Stimulated activated naive B cell treated with anti-CD40 and anti-IgM and Interleukin-4, amounts not matched to agents 10 μg/mL and 1 μg/mL and 100 μg/mL, for 72 hours (primary cell): Measurements from ENCODE around the gene FSD2.
A peak's percentile ranks its signal among the peaks of the same experiment; 100 is the strongest.

Experiments
- ATAC-seq, 2 donors: fragments of 150-1000 bp; cut with Tn5 transposase; replicated peaks; 2 replicates each; pipeline ENCODE4 v1.10.0; 2021; ENCODE audit warnings: moderate library complexity in 1 of 2
- DNase-seq: peaks from one replicate; pipeline ENCODE4 v3.0.0; 2021
- H3K27ac Mint-ChIP-seq: one replicate; pipeline ENCODE4 v1.8.0; 2022; ENCODE audit warnings: mild to moderate bottlenecking, mixed read lengths
- H3K27me3 Mint-ChIP-seq, 2 donors: one replicate each; pipeline ENCODE4 v1.8.0; 2022; ENCODE audit warnings: mixed read lengths in 2 of 2
- H3K36me3 Mint-ChIP-seq, 2 donors: one replicate each; pipeline ENCODE4 v1.8.0; 2022; ENCODE audit warnings: mixed read lengths in 2 of 2, mild to moderate bottlenecking in 1 of 2
- H3K4me1 Mint-ChIP-seq, 2 donors: one replicate each; pipeline ENCODE4 v1.8.0; 2022; ENCODE audit warnings: mixed read lengths in 2 of 2, mild to moderate bottlenecking in 1 of 2
- H3K4me3 Mint-ChIP-seq, 2 donors: one replicate each; pipeline ENCODE4 v1.8.0; 2022; ENCODE audit warnings: mild to moderate bottlenecking in 2 of 2, mixed read lengths in 2 of 2, moderate library complexity in 1 of 2
- H3K9me3 Mint-ChIP-seq, 2 donors: one replicate each; pipeline ENCODE4 v1.8.0; 2022; ENCODE audit warnings: mixed read lengths in 2 of 2, mild to moderate bottlenecking in 1 of 2

The FSD2 gene

DNA sequence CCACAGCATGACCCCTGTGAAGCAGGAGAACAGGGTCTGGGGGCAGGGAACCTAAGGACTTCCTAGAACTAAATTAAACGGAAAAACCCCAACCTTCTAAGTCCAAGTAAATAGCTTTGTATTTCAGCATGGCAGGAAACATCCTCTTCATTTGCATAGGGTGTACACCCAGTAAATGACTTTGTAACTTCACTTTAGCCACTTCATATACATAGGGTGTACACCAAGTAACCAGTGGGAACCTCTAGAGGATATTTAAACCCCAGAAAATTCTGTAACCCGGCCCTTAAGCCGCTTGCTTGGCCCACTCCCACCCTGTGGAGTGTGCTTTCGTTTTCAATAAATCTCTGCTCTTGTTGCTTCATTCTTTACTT lies 41.8 kb downstream of the FSD2 start:
- Mint-ChIP-seq H3K36me3 (peaks cover 38 to 56% of the 10 kb centered on the region in 2 donors), H3K27ac (no peak overlapping the region), H3K27me3 (no peaks in the 10 kb centered on the region), H3K4me1 (peaks cover 4 to 9% of the 10 kb centered on the region in 2 donors), H3K9me3 (peaks cover 0 to 5% of the 10 kb centered on the region in 2 donors), H3K4me3 (no peak overlapping the region)
- no peak for DNase-seq
- no peak for ATAC-seq

DNA sequence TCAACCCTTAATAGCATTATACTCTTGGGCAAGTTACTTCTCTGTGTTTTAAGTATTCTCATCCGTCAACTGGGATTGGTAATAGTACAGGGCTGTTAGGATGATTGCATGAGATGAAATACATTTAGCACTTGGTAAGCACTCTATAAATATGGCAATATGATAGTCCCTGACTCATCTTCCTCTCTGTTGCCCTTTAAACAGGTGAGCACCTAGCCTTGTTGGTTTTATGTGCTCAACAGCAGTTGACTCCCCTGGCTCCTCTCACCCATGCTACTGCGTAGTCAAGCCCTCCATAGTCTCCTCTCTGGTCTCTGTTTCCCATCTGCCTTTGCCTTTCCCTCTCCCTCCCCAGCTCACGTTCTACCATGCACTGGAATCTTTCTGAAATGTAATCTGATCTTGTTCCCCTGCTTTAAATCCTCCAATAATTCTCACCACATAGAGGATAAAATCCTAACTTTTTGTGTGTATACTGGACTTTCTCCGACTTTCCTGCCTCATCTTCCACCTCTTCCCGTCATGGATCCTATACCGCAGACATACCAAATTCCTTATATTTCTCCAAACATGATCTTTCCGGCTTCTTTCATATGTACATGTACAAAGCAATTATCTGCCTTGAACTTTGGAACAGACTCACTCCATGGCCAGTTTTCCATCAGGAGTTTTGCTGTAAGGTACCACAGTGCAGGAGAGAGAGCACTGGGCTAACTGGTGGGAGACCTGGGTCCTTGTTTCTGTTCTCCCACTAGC lies 42.3 kb downstream of the FSD2 start:
- Mint-ChIP-seq H3K27ac (no peak overlapping the region), H3K4me3 (no peak overlapping the region), H3K36me3 (peaks cover 37 to 56% of the 10 kb centered on the region in 2 donors), H3K4me1 (peaks cover 4 to 9% of the 10 kb centered on the region in 2 donors), H3K27me3 (no peaks in the 10 kb centered on the region), H3K9me3 (peaks cover 0 to 5% of the 10 kb centered on the region in 2 donors)
- DNase-seq = no peak
- ATAC-seq = no peak

DNA sequence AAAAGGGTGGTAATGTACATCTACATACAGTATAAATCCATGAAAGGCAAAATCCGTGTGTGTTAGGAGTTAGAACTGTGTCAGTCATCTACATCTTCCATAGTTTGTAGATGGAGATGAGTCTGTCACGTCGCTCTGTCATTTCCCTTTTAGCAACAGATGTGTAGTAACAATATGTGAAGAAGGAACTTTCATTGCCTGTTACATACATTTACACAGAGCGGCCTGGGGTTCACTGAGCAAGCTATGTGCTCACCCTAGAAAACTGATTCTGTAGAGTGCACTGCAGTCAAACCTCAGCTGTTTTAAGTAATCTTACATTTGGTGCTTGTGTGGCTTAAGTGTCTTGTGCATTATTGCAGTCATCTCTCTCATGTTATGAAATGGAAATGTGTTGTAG lies 54.6 kb downstream of the FSD2 start:
- Mint-ChIP-seq H3K27me3 (no peaks in the 10 kb centered on the region), H3K4me3 (peak overlapping the region; percentile 92 to 100), H3K36me3 (peaks cover 24 to 40% of the 10 kb centered on the region in 2 donors), H3K4me1 (peaks cover 27 to 44% of the 10 kb centered on the region in 2 donors), H3K27ac (peak overlapping the region; percentile 98), H3K9me3 (no peaks in the 10 kb centered on the region)
- no peak for DNase-seq
- ATAC-seq = no peak

DNA sequence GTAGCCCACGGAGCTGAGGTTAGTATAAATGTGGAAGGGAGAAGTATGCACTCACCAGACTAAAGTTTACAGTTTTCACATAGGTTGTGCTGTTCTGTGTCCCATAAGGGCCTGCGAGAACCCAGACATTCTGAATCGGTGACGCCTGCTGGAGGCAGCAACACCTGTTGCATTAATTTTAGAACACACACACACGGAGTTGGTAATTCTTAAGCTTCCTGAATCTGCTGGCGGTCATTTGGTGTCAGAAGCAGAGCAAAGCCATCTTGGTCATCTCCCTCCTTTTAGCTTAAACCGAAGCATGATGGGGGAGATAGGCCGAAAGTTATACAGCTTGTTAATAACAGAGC lies 55.1 kb downstream of the FSD2 start:
- H3K9me3 Mint-ChIP-seq = no peaks in the 10 kb centered on the region
- ATAC-seq = peak; percentile 53 to 57
- H3K27me3 Mint-ChIP-seq = no peaks in the 10 kb centered on the region
- H3K4me3 Mint-ChIP-seq = peak overlapping the region; percentile 92 to 100
- H3K36me3 Mint-ChIP-seq = peaks cover 19 to 35% of the 10 kb centered on the region in 2 donors
- peaks cover 24 to 39% of the 10 kb centered on the region in 2 donors for H3K4me1 Mint-ChIP-seq
- no peak for DNase-seq
- H3K27ac Mint-ChIP-seq = peak overlapping the region; percentile 98

DNA sequence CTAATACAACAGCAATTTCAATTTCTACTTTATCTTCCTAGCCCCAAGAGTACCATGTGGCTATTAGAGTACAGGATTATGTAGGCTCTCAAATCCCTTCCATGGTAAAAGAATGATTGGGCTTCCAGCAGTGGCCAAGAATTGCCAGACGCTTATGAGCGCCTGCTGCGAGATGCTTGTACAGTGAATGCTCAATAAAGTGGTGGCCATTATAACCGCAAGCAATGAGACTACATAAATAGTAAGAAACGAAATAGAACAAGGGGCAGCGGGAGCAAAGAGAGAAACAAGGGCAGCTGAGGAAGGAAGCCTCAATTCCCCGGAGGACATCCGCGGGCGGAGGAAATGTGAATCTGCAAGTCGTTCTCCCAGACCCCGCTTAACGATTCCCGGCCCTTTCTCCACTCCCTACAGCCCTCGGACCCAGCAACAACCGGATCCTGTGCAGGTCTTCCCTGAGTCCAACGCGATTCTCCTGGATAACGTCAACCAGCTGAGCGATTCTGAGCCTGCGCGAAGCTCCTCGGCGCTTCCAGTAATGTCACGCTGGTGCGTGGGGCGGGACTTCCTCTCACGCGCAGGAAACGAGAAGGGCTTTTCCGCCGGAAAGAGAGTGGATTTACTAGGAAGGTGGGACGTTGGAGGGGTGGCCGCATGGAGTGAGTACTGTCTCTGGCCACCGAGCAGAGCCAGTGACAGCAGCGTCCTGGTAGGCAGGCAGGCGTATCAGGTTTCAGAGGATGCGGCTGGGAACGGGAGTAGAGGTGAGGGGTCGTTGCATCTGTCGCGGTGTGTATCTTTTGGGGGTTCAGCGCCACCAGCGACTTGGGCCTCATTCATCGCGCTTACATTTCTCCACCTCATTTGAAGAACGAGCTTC lies 55.7 kb downstream of the FSD2 start:
- Mint-ChIP-seq H3K36me3 (peaks cover 18 to 33% of the 10 kb centered on the region in 2 donors), H3K4me1 (peaks cover 24 to 38% of the 10 kb centered on the region in 2 donors)

DNA sequence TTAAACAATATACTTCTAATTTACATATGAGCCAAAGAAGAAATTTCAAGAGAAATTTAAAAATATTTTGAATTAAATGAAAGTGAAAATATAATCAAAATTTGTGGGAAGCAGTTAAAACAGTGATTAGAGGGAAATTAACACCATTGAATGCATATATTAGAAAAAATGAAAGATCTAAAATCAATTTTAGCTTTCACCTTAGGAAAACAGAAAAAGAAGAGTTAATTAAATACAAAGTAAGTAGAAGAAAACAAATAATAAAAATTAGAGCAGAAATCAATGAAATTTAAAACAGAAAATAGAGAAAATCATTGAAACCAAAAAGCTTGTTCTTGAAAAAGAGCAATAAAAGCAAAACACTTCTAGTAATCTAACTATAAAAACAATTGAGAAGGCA lies 57.6 kb downstream of the FSD2 start:
- no peak overlapping the region for H3K4me3 Mint-ChIP-seq
- H3K9me3 Mint-ChIP-seq = no peaks in the 10 kb centered on the region
- ATAC-seq = no peak
- H3K36me3 Mint-ChIP-seq = peaks cover 7 to 20% of the 10 kb centered on the region in 2 donors
- no peaks in the 10 kb centered on the region for H3K27me3 Mint-ChIP-seq
- peaks cover 20 to 29% of the 10 kb centered on the region in 2 donors for H3K4me1 Mint-ChIP-seq
- no peak overlapping the region for H3K27ac Mint-ChIP-seq
- DNase-seq = no peak

More for the DNA sequence above, 55.7 kb downstream of the FSD2 start:
- Mint-ChIP-seq H3K4me3 (peak overlapping the region; percentile 92 to 100), H3K27me3 (no peaks in the 10 kb centered on the region), H3K9me3 (no peaks in the 10 kb centered on the region), H3K27ac (peak overlapping the region; percentile 98)
- ATAC-seq = peak; percentile 94 to 96
- peak; percentile 84 for DNase-seq

DNA sequence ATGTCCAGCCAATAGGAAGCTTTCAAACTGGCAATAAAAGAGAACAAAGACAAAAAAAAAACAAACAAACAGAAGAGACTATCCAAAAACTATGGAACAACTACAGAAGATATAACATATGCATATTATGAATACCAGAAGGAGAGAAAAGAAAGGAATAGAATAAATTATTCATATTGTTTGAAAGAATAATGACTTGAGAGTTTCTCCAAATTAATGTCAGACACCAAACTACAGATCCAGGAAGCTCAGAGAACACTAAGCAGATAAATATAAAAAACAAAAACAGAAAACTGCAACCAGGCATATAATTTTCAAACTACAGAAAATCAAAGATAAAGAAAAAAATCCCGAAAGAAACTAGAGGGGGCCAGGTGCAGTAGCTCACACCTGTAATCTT lies 62.1 kb downstream of the FSD2 start:
- Mint-ChIP-seq H3K27me3 (no peaks in the 10 kb centered on the region), H3K36me3 (peaks cover 4% of the 10 kb centered on the region in 2 donors), H3K9me3 (no peaks in the 10 kb centered on the region), H3K27ac (no peak overlapping the region), H3K4me1 (peaks cover 1 to 3% of the 10 kb centered on the region in 2 donors), H3K4me3 (no peak overlapping the region)
- no peak for DNase-seq
- ATAC-seq = no peak

DNA sequence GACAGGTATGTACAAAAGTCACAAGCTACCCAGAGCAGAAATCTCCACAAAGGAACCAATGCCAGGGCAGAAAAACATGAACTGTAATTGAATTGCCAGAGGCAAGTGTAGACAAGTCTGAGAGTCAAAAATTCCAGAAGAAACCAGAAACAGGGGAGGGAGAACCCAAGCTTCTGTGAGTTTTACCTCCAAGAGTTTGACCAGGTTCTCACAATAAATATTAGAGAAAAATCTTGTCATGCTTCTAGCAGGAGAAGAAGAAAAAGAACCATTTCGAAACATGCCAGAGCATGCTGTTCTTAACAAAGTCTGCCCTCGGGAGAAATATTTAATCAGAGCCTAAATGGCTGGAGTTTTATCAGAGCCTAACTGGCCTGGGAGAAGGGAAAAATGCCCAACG lies 63.7 kb downstream of the FSD2 start:
- Mint-ChIP-seq H3K4me1 (no peaks in the 10 kb centered on the region), H3K9me3 (no peaks in the 10 kb centered on the region), H3K36me3 (peaks cover 10 to 11% of the 10 kb centered on the region in 2 donors), H3K4me3 (no peak overlapping the region), H3K27ac (no peak overlapping the region), H3K27me3 (no peaks in the 10 kb centered on the region)
- DNase-seq (no peak), ATAC-seq (no peak)

DNA sequence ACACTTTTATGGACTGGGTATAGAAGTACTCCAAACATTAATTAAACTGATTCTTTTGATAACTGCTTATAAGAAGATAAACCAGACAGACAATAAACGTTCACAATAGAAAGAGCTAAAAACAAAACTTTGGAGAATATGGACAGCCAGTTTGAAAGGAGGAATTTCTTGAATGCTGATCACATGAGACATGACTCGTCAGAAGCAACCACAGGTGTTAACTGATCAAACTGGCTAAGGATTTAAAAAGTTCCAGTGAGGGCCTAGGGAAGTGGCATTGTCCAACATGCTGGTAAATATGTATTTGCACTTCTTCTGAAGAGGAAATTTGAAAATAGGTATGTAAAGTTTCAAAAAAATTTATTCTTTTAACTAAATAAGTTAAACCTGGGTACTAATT lies 66.8 kb downstream of the FSD2 start:
- no peak for ATAC-seq
- Mint-ChIP-seq H3K27ac (no peak overlapping the region), H3K9me3 (no peaks in the 10 kb centered on the region), H3K36me3 (peaks cover 15 to 19% of the 10 kb centered on the region in 2 donors), H3K4me3 (no peak overlapping the region), H3K4me1 (no peaks in the 10 kb centered on the region), H3K27me3 (no peaks in the 10 kb centered on the region)
- no peak for DNase-seq

DNA sequence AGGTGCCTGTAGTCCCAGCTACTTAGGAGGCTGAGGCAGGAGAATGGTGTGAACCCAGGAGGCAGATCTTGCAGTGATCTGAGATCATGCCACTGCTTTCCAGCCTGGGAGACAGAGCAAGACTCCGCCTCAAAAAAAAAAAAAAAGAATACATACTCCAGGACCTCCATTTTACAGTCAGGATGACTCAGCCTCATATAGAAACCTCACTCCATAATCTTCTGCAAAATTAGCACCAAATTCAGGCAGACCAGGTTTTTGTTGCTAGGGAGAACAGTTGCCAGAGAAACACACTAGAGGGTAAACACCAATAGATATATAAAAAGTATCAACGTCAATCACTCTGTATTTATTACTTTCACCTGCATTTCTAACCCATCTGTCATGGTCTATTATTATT lies 67.9 kb downstream of the FSD2 start:
- Mint-ChIP-seq H3K27me3 (no peaks in the 10 kb centered on the region), H3K4me1 (no peaks in the 10 kb centered on the region), H3K27ac (no peak overlapping the region), H3K9me3 (no peaks in the 10 kb centered on the region), H3K36me3 (peaks cover 15 to 19% of the 10 kb centered on the region in 2 donors), H3K4me3 (no peak overlapping the region)
- no peak for ATAC-seq
- DNase-seq = no peak

DNA sequence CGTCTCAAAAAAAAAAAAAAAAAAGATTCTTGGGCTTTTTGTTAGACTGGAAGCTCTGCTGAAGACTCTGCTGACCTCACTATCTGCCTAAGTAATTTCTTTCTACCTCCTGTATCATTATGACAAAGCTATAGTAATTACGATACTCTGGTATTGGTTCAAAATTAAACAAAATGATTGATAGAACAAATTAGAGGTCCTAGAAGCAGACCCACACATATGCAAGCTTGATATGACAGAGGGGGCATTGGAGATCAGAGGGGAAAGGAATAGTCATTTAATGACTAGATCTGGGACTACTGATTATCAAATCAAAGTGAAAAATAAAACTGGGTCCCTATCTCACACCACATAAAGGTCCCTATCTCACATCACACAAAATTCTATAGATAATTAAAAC lies 74.3 kb downstream of the FSD2 start:
- Mint-ChIP-seq H3K27ac (no peak overlapping the region), H3K27me3 (no peaks in the 10 kb centered on the region), H3K4me1 (no peaks in the 10 kb centered on the region), H3K36me3 (peaks cover 25 to 32% of the 10 kb centered on the region in 2 donors), H3K4me3 (no peak overlapping the region), H3K9me3 (no peaks in the 10 kb centered on the region)
- no peak for ATAC-seq
- no peak for DNase-seq

DNA sequence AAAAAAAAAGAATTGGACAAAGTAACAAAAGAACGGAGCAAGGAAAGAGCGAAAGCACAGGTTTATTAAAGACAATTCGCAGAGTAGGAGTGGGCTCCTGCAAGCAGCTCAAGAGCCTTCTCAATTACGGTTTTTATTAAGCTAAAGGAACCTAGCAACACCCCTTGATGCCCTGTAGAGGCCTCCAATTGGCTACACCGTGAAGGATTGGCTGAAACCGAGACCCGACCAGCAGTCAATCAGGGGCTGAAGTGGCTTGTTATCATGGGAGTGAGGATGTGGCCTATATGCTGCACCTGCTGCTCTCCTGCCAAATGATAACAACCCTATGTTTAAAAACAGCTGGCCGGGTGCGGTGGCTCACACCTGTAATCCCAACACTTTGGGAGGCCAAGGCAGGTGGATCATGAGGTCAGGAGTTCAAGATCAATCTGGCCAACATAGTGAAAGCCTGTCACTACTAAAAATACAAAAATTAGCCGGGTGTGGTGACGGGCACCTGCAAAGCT lies 75.8 kb downstream of the FSD2 start:
- Mint-ChIP-seq H3K4me3 (no peak overlapping the region), H3K27ac (no peak overlapping the region), H3K36me3 (peaks cover 16 to 28% of the 10 kb centered on the region in 2 donors), H3K27me3 (no peaks in the 10 kb centered on the region), H3K9me3 (no peaks in the 10 kb centered on the region), H3K4me1 (no peaks in the 10 kb centered on the region)
- no peak for DNase-seq
- ATAC-seq = no peak

DNA sequence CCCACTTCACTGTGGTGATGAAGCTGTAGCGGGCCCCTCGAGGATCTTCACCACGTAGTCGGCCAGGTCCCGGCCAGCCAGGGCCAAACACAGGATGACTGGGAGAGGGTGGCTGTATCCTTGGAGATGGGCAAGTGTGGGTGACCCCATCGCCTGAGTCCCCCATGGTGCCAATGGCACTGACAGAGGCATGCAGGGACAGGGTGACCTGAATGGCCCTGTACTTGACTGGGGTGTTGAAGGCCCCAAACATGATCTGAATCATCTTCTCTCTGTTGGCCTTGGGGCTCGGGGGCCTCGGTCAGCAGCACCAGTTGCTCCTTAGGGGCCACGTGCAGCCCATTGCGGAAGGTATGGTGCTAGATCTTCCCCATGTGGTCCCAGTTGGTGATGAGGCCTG lies 79.1 kb downstream of the FSD2 start:
- no peak overlapping the region for H3K27ac Mint-ChIP-seq
- DNase-seq (no peak), ATAC-seq (no peak)
- no peaks in the 10 kb centered on the region for H3K4me1 Mint-ChIP-seq
- H3K9me3 Mint-ChIP-seq = no peaks in the 10 kb centered on the region
- H3K27me3 Mint-ChIP-seq = no peaks in the 10 kb centered on the region
- peaks cover 10 to 21% of the 10 kb centered on the region in 2 donors for H3K36me3 Mint-ChIP-seq
- no peak overlapping the region for H3K4me3 Mint-ChIP-seq

DNA sequence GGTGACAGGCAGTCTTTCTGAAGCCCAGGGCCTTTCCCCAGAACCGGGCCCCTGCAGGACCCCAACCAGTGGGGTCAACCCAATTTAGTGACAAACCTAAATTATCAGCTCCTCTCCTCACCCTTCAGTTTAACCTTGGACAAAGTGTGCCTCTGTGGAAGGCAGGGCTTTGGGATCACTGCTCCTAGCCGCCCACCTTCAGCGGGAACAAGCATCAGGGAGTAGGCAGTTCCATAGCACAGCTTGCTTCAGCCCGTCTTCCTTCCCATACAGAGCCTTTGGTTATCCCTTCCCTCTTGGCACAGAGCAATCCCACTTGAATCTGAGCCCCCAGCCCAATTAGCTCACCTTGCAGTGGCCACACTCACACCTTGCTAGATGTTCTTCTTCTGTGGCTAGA lies 90.9 kb downstream of the FSD2 start:
- DNase-seq = no peak
- Mint-ChIP-seq H3K27me3 (peaks cover 36 to 43% of the 10 kb centered on the region in 2 donors), H3K4me3 (no peak overlapping the region), H3K36me3 (peaks cover 4 to 7% of the 10 kb centered on the region in 2 donors), H3K27ac (no peak overlapping the region), H3K9me3 (peaks cover 5 to 10% of the 10 kb centered on the region in 2 donors), H3K4me1 (peaks cover 5 to 6% of the 10 kb centered on the region in 2 donors)
- ATAC-seq = no peak
